Vagina (tissue), 2 donors: ENCODE results near the gene PSPN.

Source experiments
- POLR2A ChIP-seq, 2 donors: fragments of 450-650 bp; IDR thresholded peaks; one replicate each; pipeline ENCODE4 v1.6.1; 2017; ENCODE audit warnings: antibody characterized with exemption in 2 of 2, mild to moderate bottlenecking in 2 of 2, moderate library complexity in 2 of 2
- TF ChIP-seq, protein P1 (sequence below), 3 experiments: fragments of 450-650 bp in 2 of 3; fragments of 200-600 bp in 1 of 3; sonication (generic) in 1 of 3; IDR thresholded peaks; one replicate each; pipeline ENCODE4 v1.5.1; 2017 to 2019; ENCODE audit warnings: antibody characterized with exemption in 3 of 3, mild to moderate bottlenecking in 2 of 3, moderate library complexity in 2 of 3

GRCh38 chr19:6402058-6402457 is 26.3 kb upstream of the PSPN start:
- TF ChIP-seq, protein P1, sequence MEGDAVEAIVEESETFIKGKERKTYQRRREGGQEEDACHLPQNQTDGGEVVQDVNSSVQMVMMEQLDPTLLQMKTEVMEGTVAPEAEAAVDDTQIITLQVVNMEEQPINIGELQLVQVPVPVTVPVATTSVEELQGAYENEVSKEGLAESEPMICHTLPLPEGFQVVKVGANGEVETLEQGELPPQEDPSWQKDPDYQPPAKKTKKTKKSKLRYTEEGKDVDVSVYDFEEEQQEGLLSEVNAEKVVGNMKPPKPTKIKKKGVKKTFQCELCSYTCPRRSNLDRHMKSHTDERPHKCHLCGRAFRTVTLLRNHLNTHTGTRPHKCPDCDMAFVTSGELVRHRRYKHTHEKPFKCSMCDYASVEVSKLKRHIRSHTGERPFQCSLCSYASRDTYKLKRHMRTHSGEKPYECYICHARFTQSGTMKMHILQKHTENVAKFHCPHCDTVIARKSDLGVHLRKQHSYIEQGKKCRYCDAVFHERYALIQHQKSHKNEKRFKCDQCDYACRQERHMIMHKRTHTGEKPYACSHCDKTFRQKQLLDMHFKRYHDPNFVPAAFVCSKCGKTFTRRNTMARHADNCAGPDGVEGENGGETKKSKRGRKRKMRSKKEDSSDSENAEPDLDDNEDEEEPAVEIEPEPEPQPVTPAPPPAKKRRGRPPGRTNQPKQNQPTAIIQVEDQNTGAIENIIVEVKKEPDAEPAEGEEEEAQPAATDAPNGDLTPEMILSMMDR (IDR thresholded peaks at IDR 0.05): no peak
- no peak for TF ChIP-seq POLR2A (IDR thresholded peaks at IDR 0.05)
